ENCODE results near the gene MSANTD4.

DNA sequence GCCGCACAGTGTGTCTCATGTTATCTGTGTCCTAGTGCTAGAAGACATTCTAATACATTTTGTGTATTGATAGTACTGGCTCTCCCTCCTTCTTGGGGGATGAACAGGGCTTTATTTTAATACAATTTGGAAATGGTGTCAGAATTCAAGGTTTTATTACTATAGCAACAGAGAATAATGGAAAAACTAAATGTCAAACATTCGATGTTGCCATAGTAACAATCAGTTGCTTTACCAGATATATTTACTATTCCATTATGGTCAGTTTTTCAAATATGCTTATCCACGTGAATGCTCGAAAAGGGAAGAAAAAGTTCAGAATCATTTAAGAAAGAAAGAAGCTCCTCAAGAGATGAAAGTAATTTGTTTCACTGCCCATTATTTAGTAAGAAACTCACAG, 8.6 kb upstream of the MSANTD4 start:
- TF ChIP-seq, protein P1, sequence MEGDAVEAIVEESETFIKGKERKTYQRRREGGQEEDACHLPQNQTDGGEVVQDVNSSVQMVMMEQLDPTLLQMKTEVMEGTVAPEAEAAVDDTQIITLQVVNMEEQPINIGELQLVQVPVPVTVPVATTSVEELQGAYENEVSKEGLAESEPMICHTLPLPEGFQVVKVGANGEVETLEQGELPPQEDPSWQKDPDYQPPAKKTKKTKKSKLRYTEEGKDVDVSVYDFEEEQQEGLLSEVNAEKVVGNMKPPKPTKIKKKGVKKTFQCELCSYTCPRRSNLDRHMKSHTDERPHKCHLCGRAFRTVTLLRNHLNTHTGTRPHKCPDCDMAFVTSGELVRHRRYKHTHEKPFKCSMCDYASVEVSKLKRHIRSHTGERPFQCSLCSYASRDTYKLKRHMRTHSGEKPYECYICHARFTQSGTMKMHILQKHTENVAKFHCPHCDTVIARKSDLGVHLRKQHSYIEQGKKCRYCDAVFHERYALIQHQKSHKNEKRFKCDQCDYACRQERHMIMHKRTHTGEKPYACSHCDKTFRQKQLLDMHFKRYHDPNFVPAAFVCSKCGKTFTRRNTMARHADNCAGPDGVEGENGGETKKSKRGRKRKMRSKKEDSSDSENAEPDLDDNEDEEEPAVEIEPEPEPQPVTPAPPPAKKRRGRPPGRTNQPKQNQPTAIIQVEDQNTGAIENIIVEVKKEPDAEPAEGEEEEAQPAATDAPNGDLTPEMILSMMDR (IDR thresholded peaks at IDR 0.05): no peak
- no peak for TF ChIP-seq CHD2 (IDR thresholded peaks at IDR 0.05; ENCODE audit: low read length, partially characterized antibody)
- no peak for TF ChIP-seq EP300 (IDR thresholded peaks at IDR 0.05; ENCODE audit: borderline replicate concordance in 1 of 2, low read depth in 1 of 2, low read length in 1 of 2)
- TF ChIP-seq FOXJ3 (CRISPR knock-in tag; IDR thresholded peaks at IDR 0.05): no peak
- TF ChIP-seq ELF1 (IDR thresholded peaks at IDR 0.05): no peak

Data from SK-N-SH (cell line).